Colonic mucosa (tissue), 4 donors: ENCODE data around the gene BFSP1. TPM values are rescaled to one million over a fixed set of nuclear protein-coding genes. Genes with fewer than 3 reads are reported as not detected.

Experiments used
- DNase-seq: peaks from one replicate; pipeline ENCODE4 v3.0.0-alpha.2; 2020
- H3K27ac ChIP-seq: fragments of 200-600 bp; one replicate; pipeline ENCODE4 v1.8.0; 2021
- H3K27me3 ChIP-seq: fragments of 200-600 bp; one replicate; pipeline ENCODE4 v1.8.0; 2021
- H3K36me3 ChIP-seq: fragments of 200-600 bp; one replicate; pipeline ENCODE4 v1.8.0; 2021
- H3K4me1 ChIP-seq: fragments of 200-600 bp; one replicate; pipeline ENCODE4 v1.8.0; 2021; ENCODE audit warnings: mild to moderate bottlenecking
- H3K4me3 ChIP-seq: fragments of 200-600 bp; one replicate; pipeline ENCODE4 v1.8.0; 2021
- H3K9ac ChIP-seq, 2 donors: one replicate each; pipeline ENCODE4 v1.7.0; 2013; ENCODE audit warnings: control low read depth in 2 of 2, low read depth in 2 of 2, low read length in 2 of 2
- H3K9me3 ChIP-seq: fragments of 200-600 bp; one replicate; pipeline ENCODE4 v1.8.0; 2021
- CTCF ChIP-seq: fragments of 200-600 bp; IDR thresholded peaks from one replicate; pipeline ENCODE4 v1.8.0; 2022; ENCODE audit warnings: antibody characterized with exemption, mild to moderate bottlenecking
- intact Hi-C: fragments of 100-400 bp; cut with DNase I; formaldehyde crosslinking; loops from one replicate; pipeline ENCODE4 v1.14.1; 2022
- total RNA-seq, 2 donors: library from RNA; stranded (reverse); fragmentation: NEBNext Ultra II Directional in 1 of 2; extraction: Animal tissue kit (Norgen Biotek cat#: 25700) in 1 of 2; gene quantifications; one replicate each; pipeline ENCODE4 v1.2.1, GENCODE V29; 2021
- donor health status: healthy.
- donor health status: DM: no; HTN: no; CAD: no.
- donor health status: DM: no; HTN: no; CAD: no.

Gene BFSP1
- total RNA-seq, 2 donors from 2014 or later = 0.50 to 0.59 TPM

GRCh38 chr20:17536944-17537444, 5.8 kb upstream of the BFSP1 start:
- intact Hi-C loops = loop anchor here (10.0 kb wide), 1 partner anchor 458 kb away; no protein-coding TSS in a partner anchor
- Histone ChIP-seq H3K4me3 (no peak overlapping the region), H3K9ac (no peak overlapping the region), H3K27ac (no peak overlapping the region), H3K36me3 (no peaks in the 10 kb centered on the region), H3K9me3 (no peaks in the 10 kb centered on the region), H3K27me3 (no peaks in the 10 kb centered on the region), H3K4me1 (no peaks in the 10 kb centered on the region)
- peak; percentile 81 for TF ChIP-seq CTCF
- peak; percentile 79 for DNase-seq

DNA sequence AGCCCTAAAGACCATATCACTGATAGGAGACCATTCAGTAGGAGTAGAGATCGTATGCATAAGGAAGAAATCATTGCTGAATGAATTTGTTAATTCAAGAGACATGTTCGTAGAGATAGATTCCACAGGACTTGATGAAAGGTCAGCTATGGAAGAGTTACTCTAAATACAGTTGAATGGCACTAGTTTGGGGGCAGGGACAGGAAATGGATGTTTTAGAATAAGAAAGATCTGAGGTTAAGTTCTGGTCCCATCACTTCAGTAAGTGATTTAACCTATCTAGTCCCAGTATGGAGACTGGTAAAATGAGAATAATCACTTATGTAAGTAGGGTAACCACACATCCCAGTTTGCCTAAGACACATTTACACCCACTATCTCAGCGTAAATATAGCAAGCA, 2.9 kb upstream of the BFSP1 start:
- Histone ChIP-seq H3K36me3 (no peaks in the 10 kb centered on the region), H3K27ac (no peak overlapping the region), H3K4me1 (no peaks in the 10 kb centered on the region), H3K9me3 (no peaks in the 10 kb centered on the region), H3K27me3 (no peaks in the 10 kb centered on the region), H3K9ac (no peak overlapping the region), H3K4me3 (no peak overlapping the region)
- intact Hi-C loops = loop anchor here (10.0 kb wide), 1 partner anchor 461 kb away; no protein-coding TSS in a partner anchor
- TF ChIP-seq CTCF = no peak
- DNase-seq = no peak

DNA sequence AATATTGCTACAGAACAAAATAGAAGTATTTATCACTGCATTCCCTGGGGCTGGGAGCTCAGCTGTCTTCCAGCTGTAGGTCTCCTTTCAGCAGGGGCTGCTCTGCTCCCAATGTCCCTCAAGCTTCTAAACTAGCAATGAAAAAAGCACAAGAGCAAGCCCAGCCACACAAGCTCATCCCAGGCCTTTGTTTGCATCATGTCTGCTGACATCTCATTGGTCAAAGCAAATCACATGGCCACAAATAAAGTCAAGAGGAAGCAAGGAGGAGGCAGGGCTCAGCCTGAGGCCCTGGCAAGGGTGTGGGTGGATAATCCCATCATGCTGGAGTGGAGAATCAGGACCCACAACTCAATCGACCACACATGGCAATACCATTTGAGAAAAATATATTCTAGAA, 2.2 kb upstream of the BFSP1 start:
- Histone ChIP-seq H3K4me1 (no peaks in the 10 kb centered on the region), H3K27me3 (no peaks in the 10 kb centered on the region), H3K27ac (no peak overlapping the region), H3K36me3 (no peaks in the 10 kb centered on the region), H3K9me3 (no peaks in the 10 kb centered on the region), H3K4me3 (no peak overlapping the region), H3K9ac (no peak overlapping the region)
- peak; percentile 46 for DNase-seq
- intact Hi-C loops = loop anchor here (10.0 kb wide), 1 partner anchor 461 kb away; no protein-coding TSS in a partner anchor
- TF ChIP-seq CTCF = no peak

- H3K27me3 ChIP-seq = no peaks in the 10 kb centered on the region
- H3K27ac ChIP-seq = peak overlapping the region; percentile 18
- peak overlapping the region; percentile 38 for H3K4me3 ChIP-seq
- DNase-seq = no peak
- no peaks in the 10 kb centered on the region for H3K36me3 ChIP-seq
- H3K4me1 ChIP-seq = no peaks in the 10 kb centered on the region
- intact Hi-C loops = loop anchor here (10.0 kb wide), 1 partner anchor 463 kb away; no protein-coding TSS in a partner anchor
- H3K9me3 ChIP-seq = no peaks in the 10 kb centered on the region
- TF ChIP-seq CTCF = no peak
- H3K9ac ChIP-seq = no peak overlapping the region
These were observed 466 bp upstream of the BFSP1 start for GRCh38 chr20:17531665-17532025.

DNA sequence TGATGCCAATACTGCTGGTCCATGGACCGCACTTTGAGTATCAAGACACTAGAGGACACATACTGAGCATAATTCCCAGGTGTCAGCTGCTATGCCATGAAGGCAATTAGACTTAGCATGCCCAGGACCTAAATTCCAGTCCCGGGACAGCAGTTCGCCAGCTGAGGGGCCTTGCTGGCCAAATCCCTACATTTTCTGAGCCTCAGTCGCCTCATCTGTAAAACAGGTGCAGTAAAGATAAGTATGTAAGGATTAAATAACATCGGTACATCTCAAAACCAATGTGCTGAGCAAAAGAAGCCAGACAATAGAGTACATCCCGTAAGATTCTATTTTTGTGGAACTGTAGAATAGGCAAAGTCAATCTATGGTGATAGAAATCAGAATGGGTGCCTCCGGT, 1.0 kb downstream of the BFSP1 start:
- Histone ChIP-seq H3K9ac (no peak overlapping the region), H3K9me3 (no peaks in the 10 kb centered on the region), H3K36me3 (no peaks in the 10 kb centered on the region), H3K27ac (no peak overlapping the region), H3K4me3 (no peak overlapping the region), H3K4me1 (no peaks in the 10 kb centered on the region), H3K27me3 (no peaks in the 10 kb centered on the region)
- intact Hi-C loops = loop anchor here (10.0 kb wide), 1 partner anchor 465 kb away; no protein-coding TSS in a partner anchor
- no peak for DNase-seq
- TF ChIP-seq CTCF = no peak
